ENCODE results near the gene STK32C.
"Not testable (repeated sequence)": the region's sequence is repeated elsewhere in the genome, so short reads cannot be mapped to it uniquely, and the experiment has no call there.

Gene STK32C

GRCh38 chr10:132307823-132308586 is at the start of gene STK32C:
Gene STK32C, minus strand, starts transcription at chr10:132307950. Its CDS starts 117 bp downstream, at chr10:132307833.
- no peak for DNase-seq

DNA sequence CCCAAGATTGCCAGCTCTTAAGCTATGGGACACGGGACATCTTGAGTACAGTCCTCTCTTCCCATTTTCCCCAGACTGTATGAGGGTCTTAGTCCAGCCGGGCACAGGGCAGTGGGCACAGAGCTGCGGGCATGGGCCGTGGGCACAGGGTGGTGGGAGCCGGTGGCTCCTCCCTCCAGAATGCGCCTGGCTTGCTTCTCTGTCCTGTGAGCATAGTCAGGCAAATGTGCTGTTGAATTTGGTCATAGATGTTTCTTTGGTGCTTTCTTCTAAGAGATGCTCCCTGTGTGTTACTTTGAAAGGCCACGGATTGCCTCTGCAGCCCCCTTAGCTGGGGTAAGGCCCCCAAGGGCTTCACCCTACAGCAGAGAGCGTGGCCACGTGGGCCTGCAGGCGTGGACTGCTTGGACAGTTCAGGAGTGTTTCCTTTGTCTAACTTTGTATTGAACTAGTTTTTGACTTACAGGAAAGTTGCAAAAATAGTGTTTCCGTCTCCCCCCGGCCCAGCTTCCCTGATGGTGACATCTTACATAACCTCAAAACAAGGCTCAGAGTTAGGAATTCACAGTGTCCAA is 49.0 kb upstream of the STK32C start:
- DNase-seq = no peak

- DNase-seq = no peak
These were observed 48.0 kb upstream of the STK32C start for GRCh38 chr10:132355754-132356153.

DNA sequence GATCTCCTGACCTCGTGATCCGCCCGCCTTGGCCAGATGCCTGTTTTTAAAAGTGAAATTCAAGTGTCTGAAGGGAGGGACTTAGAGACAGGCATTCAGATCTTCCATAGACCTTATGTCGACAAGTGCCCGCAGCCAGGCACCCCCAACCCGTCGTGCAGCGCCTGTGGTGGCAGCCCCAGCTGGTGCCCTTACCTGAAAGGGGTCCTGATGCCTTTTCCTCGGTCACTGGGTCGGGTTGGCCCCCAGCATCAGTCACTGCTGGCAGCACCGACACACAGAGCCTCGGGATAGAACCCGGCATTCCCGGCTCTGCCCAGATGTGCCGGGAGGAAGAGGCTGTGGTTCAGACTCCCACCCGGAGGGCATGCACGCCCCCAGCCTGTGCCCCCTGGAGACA is 47.5 kb upstream of the STK32C start:
- no peak for DNase-seq

GRCh38 chr10:132354356-132355094 is 46.8 kb upstream of the STK32C start:
- DNase-seq = no peak

DNA sequence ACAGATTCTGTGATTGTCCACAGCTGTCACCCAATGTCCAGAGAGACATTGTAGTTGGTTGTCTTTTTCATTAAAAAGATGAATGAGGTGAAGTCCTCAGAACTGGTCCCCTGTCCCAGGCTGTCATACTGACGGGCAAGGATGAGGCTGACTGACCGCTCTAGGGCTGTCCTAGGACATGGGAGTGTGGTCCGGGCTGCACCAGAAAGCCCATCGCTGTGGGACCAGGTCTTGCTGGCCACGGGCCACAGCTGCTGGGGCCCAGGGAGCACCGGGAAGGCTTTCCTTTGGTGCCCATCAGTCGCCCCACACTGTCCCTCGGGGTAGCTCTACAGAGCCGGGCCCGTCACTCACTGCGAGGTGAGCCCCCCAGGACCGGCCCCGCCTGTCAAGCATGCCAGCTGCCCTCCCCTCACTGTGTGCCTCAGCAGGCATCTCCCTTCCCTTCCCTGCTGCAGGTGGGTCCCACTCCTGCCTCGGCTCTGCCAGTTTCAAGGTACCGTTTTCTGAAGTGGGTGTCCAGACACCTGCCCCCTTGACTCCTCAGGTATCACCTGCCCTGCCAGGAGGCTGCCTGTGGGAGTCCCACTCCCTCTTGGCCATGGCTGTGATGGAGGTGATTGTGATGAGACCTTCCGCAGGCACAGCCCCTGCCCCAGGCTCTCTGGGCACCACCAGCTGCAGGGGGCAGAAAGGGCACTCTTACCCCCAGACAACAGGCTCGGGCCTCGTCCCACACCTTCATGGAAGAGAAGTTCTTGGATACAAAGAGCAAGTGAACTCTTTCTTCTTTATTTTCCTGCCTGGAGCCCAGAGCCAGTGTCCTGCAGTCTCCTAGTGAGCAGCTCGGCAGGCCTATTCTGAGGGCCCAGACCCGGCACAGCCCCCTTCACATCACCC is 46.0 kb upstream of the STK32C start:
- DNase-seq = no peak

DNA sequence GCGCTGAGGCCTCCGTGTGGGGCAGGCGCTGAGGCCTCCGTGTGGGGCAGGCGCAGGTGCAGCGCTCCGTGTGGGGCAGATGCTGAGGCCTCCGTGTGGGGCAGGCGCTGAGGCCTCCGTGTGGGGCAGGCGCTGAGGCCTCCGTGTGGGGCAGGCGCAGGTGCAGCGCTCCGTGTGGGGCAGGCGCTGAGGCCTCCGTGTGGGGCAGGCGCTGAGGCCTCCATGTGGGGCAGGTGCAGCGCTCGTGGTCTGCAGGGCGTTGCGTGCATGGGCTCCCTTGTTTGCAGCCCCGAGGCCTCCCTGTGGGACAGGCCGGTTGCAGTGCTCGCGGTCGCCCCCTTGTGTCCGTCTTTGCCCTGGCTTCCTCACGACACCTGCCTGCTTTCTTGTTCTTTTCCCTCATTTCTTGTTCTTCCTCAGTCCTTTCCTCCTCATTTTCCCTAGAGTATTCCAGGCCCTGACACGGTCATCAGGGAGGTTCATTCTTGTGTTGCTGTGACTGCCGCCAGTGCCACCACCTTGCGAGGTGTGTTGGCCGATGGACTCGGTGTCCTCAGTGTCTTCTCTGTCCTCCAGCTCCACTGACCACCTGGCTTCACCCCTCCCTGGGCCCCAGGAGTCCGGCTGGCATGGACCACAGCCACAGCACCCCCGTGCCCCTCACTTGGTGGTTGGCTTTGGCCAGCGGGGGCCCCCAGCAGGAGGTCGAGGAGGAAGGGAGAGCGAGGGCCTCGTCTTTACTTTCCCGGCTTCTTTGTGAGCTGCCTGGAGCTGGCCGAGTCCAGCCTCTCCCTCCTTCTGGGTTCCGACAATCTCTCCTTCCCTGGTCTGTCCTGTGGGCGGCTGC is 44.9 kb upstream of the STK32C start:
- not testable (repeated sequence) for DNase-seq

DNA sequence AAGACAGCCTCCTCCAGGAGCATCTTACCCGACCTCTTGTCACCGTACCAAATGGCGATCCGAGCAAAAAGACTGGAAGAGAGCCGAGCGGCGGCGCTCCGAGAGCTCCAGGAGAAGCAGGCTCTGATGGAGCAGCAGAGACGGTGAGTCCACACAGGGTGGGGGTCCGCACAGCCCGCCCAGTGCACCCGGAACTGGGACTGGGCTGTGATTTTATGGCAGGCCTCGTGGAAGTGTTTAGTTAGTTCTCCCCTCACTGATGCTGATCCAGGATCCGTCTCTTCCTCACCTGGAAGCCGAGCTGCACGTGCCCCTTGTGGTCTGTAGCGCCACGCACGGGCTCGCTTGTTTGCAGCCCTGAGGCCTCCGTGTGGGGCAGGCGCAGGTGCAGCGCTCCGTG is 43.9 kb upstream of the STK32C start:
- no peak for DNase-seq

- no peak for DNase-seq
These were observed 43.2 kb upstream of the STK32C start for GRCh38 chr10:132350946-132351345.

GRCh38 chr10:132350391-132350790 is 42.6 kb upstream of the STK32C start:
- no peak for DNase-seq

GRCh38 chr10:132349766-132350165 is 42.0 kb upstream of the STK32C start:
- no peak for DNase-seq

DNA sequence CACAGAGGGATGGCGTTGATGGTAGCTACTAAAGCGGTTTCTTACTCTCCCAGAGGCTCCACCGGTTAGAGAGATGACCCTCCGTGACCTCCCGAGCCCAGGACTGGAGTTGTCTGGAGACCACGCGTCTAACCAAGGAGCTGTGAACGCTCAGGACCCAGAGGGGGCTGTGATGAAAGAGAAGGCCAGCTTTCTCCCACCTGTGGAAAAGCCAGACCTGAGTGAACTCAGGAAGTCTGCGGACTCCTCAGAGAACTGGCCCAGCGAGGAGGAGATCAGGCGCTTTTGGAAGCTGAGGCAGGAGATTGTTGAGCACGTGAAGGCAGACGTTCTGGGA is 40.1 kb upstream of the STK32C start:
- DNase-seq = no peak

DNA sequence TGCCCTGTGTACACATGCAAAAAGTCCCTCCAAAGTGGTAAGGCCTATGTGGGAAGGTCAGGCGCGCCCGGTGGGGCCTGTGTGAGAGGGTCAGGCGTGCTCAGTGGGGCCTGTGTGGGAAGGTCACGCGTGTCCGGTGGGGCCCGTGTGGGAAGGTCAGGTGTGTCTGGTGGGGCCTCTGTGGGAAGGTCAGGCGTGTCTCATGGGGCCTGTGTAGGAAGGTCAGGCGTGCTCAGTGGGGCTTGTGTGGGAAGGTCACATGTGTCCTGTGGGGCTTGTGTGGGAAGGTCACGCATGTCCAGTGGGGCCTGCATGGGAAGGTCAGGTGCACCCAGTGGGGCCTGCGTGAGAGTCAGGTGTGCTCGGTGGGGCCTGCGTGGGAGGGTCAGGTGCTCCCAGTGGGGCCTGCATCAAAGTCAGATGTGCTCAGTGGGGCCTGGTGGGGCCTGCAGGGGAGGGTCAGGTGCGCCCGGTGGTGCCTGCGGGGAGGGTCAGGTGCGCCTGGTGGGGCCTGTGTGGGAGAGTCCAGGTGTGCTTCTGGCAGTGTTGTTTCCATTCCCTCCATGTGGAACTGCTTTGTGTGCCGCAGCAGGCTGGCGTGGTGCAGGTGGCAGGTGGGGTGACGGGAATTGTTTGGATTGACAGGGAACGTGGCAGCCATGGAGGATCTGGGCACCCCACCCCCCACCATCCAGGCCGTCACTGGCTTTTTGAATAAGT is 39.6 kb upstream of the STK32C start:
- no peak for DNase-seq

DNA sequence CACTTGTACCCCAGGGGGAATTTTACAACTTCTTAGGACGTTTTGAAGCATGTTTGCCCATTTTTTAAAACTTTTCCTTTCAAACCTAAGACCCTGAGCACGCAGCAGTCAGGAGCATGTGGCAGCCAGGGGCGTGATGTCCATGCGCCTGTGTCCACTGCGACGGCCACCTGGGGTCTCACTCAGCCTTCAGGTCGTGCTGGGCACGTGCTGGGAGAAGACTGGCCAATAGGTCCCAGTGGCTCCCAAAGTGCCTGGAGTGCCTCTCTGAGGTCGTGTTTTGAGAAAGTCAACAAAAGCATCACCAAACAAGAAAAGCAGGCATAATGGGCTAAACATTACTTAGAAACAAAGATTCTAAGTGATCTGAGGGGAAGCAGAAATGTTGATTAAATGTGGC is 39.1 kb upstream of the STK32C start:
- DNase-seq = no peak

DNA sequence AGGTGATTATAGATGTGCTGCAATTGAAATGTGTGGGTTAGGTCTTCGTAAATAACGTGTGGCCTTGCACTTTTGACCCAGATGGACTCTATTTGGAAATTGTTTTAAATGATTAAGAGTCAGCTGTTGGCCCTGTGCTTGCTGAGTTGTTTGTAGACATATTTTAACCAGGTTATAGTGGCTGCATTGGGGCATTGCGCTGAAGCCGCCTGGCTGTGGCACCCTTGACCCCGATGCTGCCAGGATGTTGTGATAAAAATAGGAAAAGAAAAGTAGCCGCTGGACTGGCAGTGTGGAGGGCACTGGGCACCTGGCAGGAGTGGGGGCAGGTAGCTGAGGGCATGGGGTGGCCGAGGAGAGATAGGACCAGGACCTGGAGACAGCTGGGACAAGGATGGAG is 37.6 kb upstream of the STK32C start:
- DNase-seq = no peak

- DNase-seq = no peak
These were observed 36.6 kb upstream of the STK32C start for GRCh38 chr10:132344386-132344785.

DNA sequence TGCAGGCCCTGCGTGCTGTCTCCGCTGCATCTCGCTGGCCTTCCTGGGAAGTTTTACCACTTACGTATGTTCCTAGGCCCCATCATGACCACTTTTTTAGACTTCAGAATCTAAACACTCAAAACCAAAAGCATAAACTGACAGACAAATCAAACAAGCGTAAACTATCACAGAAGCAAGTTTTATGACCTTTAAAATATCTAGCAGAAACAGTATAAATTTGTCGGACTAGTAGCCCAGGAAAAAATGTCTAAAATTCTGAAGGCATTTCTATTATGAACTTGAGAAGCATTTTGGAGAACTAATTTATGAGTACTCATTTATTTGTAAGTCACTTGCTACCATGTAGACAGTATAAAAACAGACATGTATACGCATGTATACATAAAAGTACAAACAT is 34.8 kb upstream of the STK32C start:
- no peak for DNase-seq

- DNase-seq = no peak
These were observed 34.0 kb upstream of the STK32C start for GRCh38 chr10:132341781-132342180.

GRCh38 chr10:132341017-132341416 is 33.3 kb upstream of the STK32C start:
- no peak for DNase-seq

GRCh38 chr10:132339276-132339675 is 31.5 kb upstream of the STK32C start:
- DNase-seq = no peak

DNA sequence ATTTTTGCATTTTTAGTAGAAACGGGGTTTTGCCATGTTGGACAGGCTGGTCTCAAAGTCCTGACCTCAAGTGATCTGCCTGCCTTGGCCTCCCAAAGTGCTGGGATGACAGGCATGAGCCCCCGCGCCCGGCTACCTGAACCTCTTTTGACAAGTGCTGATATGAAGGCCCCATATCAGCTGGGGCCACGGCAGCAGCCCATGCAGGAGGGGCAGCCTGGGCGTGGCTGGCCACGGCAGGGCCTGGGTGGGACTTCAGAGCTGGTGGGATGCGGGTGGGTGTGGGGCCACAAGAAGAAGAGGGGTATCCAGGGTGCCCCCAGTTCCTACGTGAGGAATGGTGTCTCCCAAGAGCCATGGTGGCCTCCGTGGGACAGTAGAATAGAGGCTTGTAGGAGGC is 31.1 kb upstream of the STK32C start:
- no peak for DNase-seq

GRCh38 chr10:132337854-132338253 is 30.1 kb upstream of the STK32C start:
- DNase-seq = not testable (repeated sequence)
